H1 (cell line): ENCODE results near the gene JAKMIP1. TPM values are rescaled to one million over a fixed set of nuclear protein-coding genes. Genes with fewer than 3 reads are reported as not detected.

Experiments
- CTCF ChIA-PET: fragments of 300-600 bp; sonication (Branson Sonifier 250); formaldehyde crosslinking; loops from one replicate; lab custom pipeline; 2021; ENCODE audit not compliant: partially characterized antibody; lab: Charles Lee
- POLR2A ChIA-PET: fragments of 300-600 bp; sonication (Branson Sonifier 250); formaldehyde crosslinking; loops from one replicate; lab custom pipeline; 2021; ENCODE audit warnings: inconsistent platforms; ENCODE audit not compliant: partially characterized antibody; lab: Charles Lee
- DNase-seq, 2 experiments: peaks; one replicate each; pipeline versions ENCODE4 v3.0.0 to v3.0.0-alpha.2; 2010 to 2022; ENCODE audit warnings: low spot score in 2 of 2, low read depth in 1 of 2, mixed read lengths in 1 of 2
- FAIRE-seq: peaks from 2 replicates; lab custom pipeline; 2011; peaks lifted over from hg19 to GRCh38; lab: Jason Lieb, UNC
- H2AFZ ChIP-seq: 2 replicates; pipeline ENCODE4 v1.8.1; 2012; ENCODE audit warnings: low read length, inconsistent platforms
- H2AK5ac ChIP-seq: 2 replicates; pipeline ENCODE4 v1.6.1; 2013; ENCODE audit warnings: low read depth, low read length
- H2BK120ac ChIP-seq: replicated peaks from 2 replicates; pipeline ENCODE3; 2013; ENCODE audit warnings: low read depth, low read length, inconsistent platforms
- H2BK12ac ChIP-seq: 2 replicates; pipeline ENCODE4 v1.6.1; 2013; ENCODE audit warnings: low read depth, low read length
- H2BK15ac ChIP-seq: 2 replicates; pipeline ENCODE4 v1.6.1; 2013; ENCODE audit warnings: low read length
- H2BK20ac ChIP-seq: 2 replicates; pipeline ENCODE4 v1.6.1; 2013; ENCODE audit warnings: low read length
- H2BK5ac ChIP-seq: 2 replicates; pipeline ENCODE4 v1.6.1; 2013; ENCODE audit warnings: low read depth, low read length
- H3K14ac ChIP-seq: 2 replicates; pipeline ENCODE4 v1.6.1; 2013; ENCODE audit warnings: inconsistent platforms; ENCODE audit not compliant: insufficient read length
- H3K18ac ChIP-seq: 2 replicates; pipeline ENCODE4 v1.6.1; 2013; ENCODE audit warnings: low read length; ENCODE audit errors: extremely low read depth
- H3K23ac ChIP-seq: 2 replicates; pipeline ENCODE4 v1.6.1; 2013; ENCODE audit warnings: inconsistent platforms; ENCODE audit not compliant: insufficient read length
- H3K23me2 ChIP-seq: 2 replicates; pipeline ENCODE4 v1.6.1; 2013; ENCODE audit warnings: low read depth, low read length
- H3K27ac ChIP-seq: 2 replicates; pipeline ENCODE4 v1.6.1; 2011; ENCODE audit warnings: low read depth, low read length, inconsistent platforms
- H3K27me3 ChIP-seq, 4 experiments: replicated peaks in 1 of 4; 1 replicate in 1 of 4; 2 replicates in 3 of 4; pipeline versions ENCODE4 v1.6.1 to v1.8.1; 2011 to 2013; ENCODE audit warnings: low read length in 3 of 4, mild to moderate bottlenecking in 3 of 4, inconsistent platforms in 2 of 4, mixed read lengths in 2 of 4, moderate library complexity in 1 of 4; ENCODE audit not compliant: control insufficient read depth in 3 of 4, insufficient read depth in 3 of 4; ENCODE audit errors: extremely low read depth in 1 of 4
- H3K36me3 ChIP-seq, 4 experiments: 2 replicates each; pipeline versions ENCODE4 v1.6.1 to v1.8.1; 2011 to 2013; ENCODE audit warnings: mild to moderate bottlenecking in 4 of 4, low read length in 3 of 4, moderate library complexity in 2 of 4, control low read depth in 1 of 4, inconsistent platforms in 1 of 4; ENCODE audit not compliant: insufficient read depth in 4 of 4, control insufficient read depth in 2 of 4
- H3K4ac ChIP-seq: replicated peaks from 2 replicates; pipeline ENCODE3; 2013; ENCODE audit warnings: low read length, low read depth, mixed read lengths, inconsistent platforms; ENCODE audit not compliant: insufficient read length
- H3K4me1 ChIP-seq, 4 experiments: replicated peaks in 1 of 4; 1 replicate in 1 of 4; 2 replicates in 3 of 4; pipeline versions ENCODE4 v1.6.1 to v1.8.1; 2011 to 2013; ENCODE audit warnings: low read length in 3 of 4, inconsistent platforms in 2 of 4, mixed read lengths in 1 of 4; ENCODE audit not compliant: insufficient read depth in 4 of 4, control insufficient read depth in 3 of 4
- H3K4me2 ChIP-seq, 2 experiments: 2 replicates each; pipeline versions ENCODE4 v1.6.1 to v1.8.1; 2011 to 2013; ENCODE audit warnings: low read depth in 2 of 2, low read length in 2 of 2, control low read depth in 1 of 2, inconsistent platforms in 1 of 2, mild to moderate bottlenecking in 1 of 2; ENCODE audit not compliant: insufficient read depth in 1 of 2
- H3K4me3 ChIP-seq, 4 experiments: fragments of 200-600, 300-600 bp in 1 of 4; sonication (generic), shearing (Covaris generic), sonication (Bioruptor Twin) in 1 of 4; 2 replicates each; pipeline versions ENCODE4 v1.5.1 to v1.8.1; 2011 to 2016; ENCODE audit warnings: low read length in 4 of 4, low read depth in 3 of 4, control low read depth in 2 of 4, inconsistent platforms in 2 of 4, mild to moderate bottlenecking in 2 of 4, mixed read lengths in 1 of 4, moderate library complexity in 1 of 4; ENCODE audit not compliant: insufficient read depth in 2 of 4; ENCODE audit errors: extremely low read depth in 1 of 4
- H3K56ac ChIP-seq: replicated peaks from 2 replicates; pipeline ENCODE3; 2013; ENCODE audit warnings: low read depth, mild to moderate bottlenecking, mixed read lengths, low read length, inconsistent platforms; ENCODE audit not compliant: insufficient read length
- H3K79me1 ChIP-seq: 2 replicates; pipeline ENCODE4 v1.6.1; 2013; ENCODE audit warnings: low read depth, low read length, control low read depth
- H3K79me2 ChIP-seq, 2 experiments: 2 replicates each; pipeline versions ENCODE4 v1.6.1 to v1.8.1; 2012 to 2013; ENCODE audit warnings: low read length in 2 of 2, mild to moderate bottlenecking in 2 of 2, inconsistent platforms in 1 of 2; ENCODE audit not compliant: insufficient read depth in 2 of 2, control insufficient read depth in 1 of 2
- H3K9ac ChIP-seq, 4 experiments: replicated peaks in 1 of 4; 1 replicate in 1 of 4; 2 replicates in 3 of 4; pipeline versions ENCODE4 v1.6.1 to v1.8.1; 2011 to 2013; ENCODE audit warnings: low read depth in 3 of 4, low read length in 3 of 4, control low read depth in 2 of 4, mild to moderate bottlenecking in 2 of 4, moderate library complexity in 2 of 4, inconsistent platforms in 1 of 4; ENCODE audit errors: extremely low read depth in 1 of 4
- H3K9me3 ChIP-seq, 2 experiments: 2 replicates each; pipeline versions ENCODE4 v1.6.1 to v1.8.1; 2012 to 2013; ENCODE audit warnings: mild to moderate bottlenecking in 2 of 2, moderate library complexity in 2 of 2, control low read depth in 1 of 2, inconsistent platforms in 1 of 2, low read depth in 1 of 2, low read length in 1 of 2, mixed read lengths in 1 of 2; ENCODE audit not compliant: insufficient read depth in 2 of 2
- H4K20me1 ChIP-seq, 2 experiments: replicated peaks in 1 of 2; 2 replicates each; pipeline versions ENCODE3 to v1.8.1; 2011 to 2013; ENCODE audit warnings: inconsistent platforms in 2 of 2, low read length in 2 of 2, mild to moderate bottlenecking in 1 of 2; ENCODE audit not compliant: insufficient read depth in 2 of 2, control insufficient read depth in 1 of 2
- H4K5ac ChIP-seq: 2 replicates; pipeline ENCODE4 v1.6.1; 2013; ENCODE audit warnings: low read length, low read depth, mixed read lengths, inconsistent platforms; ENCODE audit not compliant: insufficient read length
- H4K8ac ChIP-seq: 2 replicates; pipeline ENCODE4 v1.8.0; 2013; ENCODE audit warnings: mild to moderate bottlenecking, moderate library complexity, low read length, inconsistent platforms; ENCODE audit not compliant: insufficient read depth; ENCODE audit errors: extremely low read depth
- H4K91ac ChIP-seq: replicated peaks from 2 replicates; pipeline ENCODE3; 2013; ENCODE audit warnings: low read length, mixed read lengths, inconsistent platforms; ENCODE audit not compliant: insufficient read length
- BACH1 ChIP-seq: IDR thresholded peaks from 2 replicates; pipeline ENCODE4 v1.6.1; 2012; ENCODE audit warnings: low read length, improper control_type of control experiment
- CEBPB ChIP-seq: IDR thresholded peaks from 2 replicates; pipeline ENCODE4 v1.6.1; 2012; ENCODE audit warnings: low read depth, low read length
- CHD2 ChIP-seq: IDR thresholded peaks from 2 replicates; pipeline ENCODE4 v1.6.1; 2012; ENCODE audit warnings: low read length, improper control_type of control experiment
- EGR1 ChIP-seq: IDR thresholded peaks from 2 replicates; pipeline ENCODE4 v1.6.1; 2011; ENCODE audit warnings: low read depth, low read length, borderline replicate concordance
- KDM1A ChIP-seq: fragments of 200-600, 300-600 bp; sonication (generic); IDR thresholded peaks from 2 replicates; pipeline ENCODE4 v1.7.1; 2016; ENCODE audit warnings: mild to moderate bottlenecking, low read length, borderline replicate concordance
- POLR2AphosphoS5 ChIP-seq: IDR thresholded peaks from 2 replicates; pipeline ENCODE4 v1.6.1; 2011; ENCODE audit warnings: low read depth, low read length
- RBBP5 ChIP-seq: IDR thresholded peaks from 2 replicates; pipeline ENCODE4 v1.7.1; 2012; ENCODE audit warnings: low read depth, mild to moderate bottlenecking, inconsistent platforms, low read length, moderate library complexity, borderline replicate concordance
- RNF2 ChIP-seq: fragments of 200-900, 300-1000 bp; sonication (generic); IDR thresholded peaks from 2 replicates; pipeline ENCODE4 v1.7.1; 2016; ENCODE audit warnings: borderline replicate concordance, low read depth, mild to moderate bottlenecking, antibody characterized with exemption, low read length; ENCODE audit not compliant: poor library complexity, severe bottlenecking; ENCODE audit errors: missing control alignments
- SAP30 ChIP-seq: fragments of 300-600 bp; sonication (generic); IDR thresholded peaks from 2 replicates; pipeline ENCODE4 v1.7.1; 2012; ENCODE audit warnings: low read length, moderate library complexity, mild to moderate bottlenecking, inconsistent platforms; ENCODE audit not compliant: insufficient read depth, insufficient replicate concordance
- WGBS, 2 experiments: shearing (Covaris generic) in 1 of 2; methylation state at CpG; one replicate each; pipeline versions ENCODE4 v1.1.6 to v1.1.7; 2013 to 2015; ENCODE audit warnings: low lambda C conversion rate in 2 of 2, mixed read lengths in 2 of 2, inconsistent platforms in 1 of 2, low coverage in 1 of 2, missing lambda C conversion rate in 1 of 2; ENCODE audit not compliant: insufficient replicate concordance in 2 of 2, insufficient coverage in 1 of 2, insufficient read length in 1 of 2; ENCODE audit errors: extremely low coverage in 1 of 2, missing lambda C conversion rate in 1 of 2; 5-methylcytosine and 5-hydroxymethylcytosine counted together
- polyA plus RNA-seq, 7 experiments: library from polyadenylated mRNA; depleted of rRNA in 3 of 7; stranded (reverse) in 5 of 7; unstranded in 2 of 7; fragments of >200 nt in 5 of 7; fragments of 200-250 nt in 2 of 7; gene quantifications; 1 replicate in 5 of 7; 2 replicates in 1 of 7; 4 replicates in 1 of 7; pipeline versions ENCODE4 v1.2.1 to v1.2.3, GENCODE V29; 2011 to 2013; ENCODE audit warnings: missing spikeins in 2 of 7, mixed read lengths in 2 of 7
- total RNA-seq: library from RNA; stranded (reverse); fragmentation: NEBNext Ultra II Directional; extraction: Animal tissue kit (Norgen Biotek cat#: 25700); gene quantifications from 2 replicates; pipeline ENCODE4 v1.2.1, GENCODE V29; 2021
- TF ChIP-seq, protein P1 (sequence below): IDR thresholded peaks from 2 replicates; pipeline ENCODE4 v1.6.1; 2011; ENCODE audit warnings: low read length, improper control_type of control experiment
- TF ChIP-seq, protein P2 (sequence below): IDR thresholded peaks from 2 replicates; pipeline ENCODE4 v1.6.1; 2012; ENCODE audit warnings: low read length, inconsistent platforms

JAKMIP1 gene
- total and polyA plus RNA-seq, 2 of the 8 experiments (the other 6 are each of a cell fraction or from before 2014, with no cell fraction given), result 2.5 to 4.4 TPM

DNA sequence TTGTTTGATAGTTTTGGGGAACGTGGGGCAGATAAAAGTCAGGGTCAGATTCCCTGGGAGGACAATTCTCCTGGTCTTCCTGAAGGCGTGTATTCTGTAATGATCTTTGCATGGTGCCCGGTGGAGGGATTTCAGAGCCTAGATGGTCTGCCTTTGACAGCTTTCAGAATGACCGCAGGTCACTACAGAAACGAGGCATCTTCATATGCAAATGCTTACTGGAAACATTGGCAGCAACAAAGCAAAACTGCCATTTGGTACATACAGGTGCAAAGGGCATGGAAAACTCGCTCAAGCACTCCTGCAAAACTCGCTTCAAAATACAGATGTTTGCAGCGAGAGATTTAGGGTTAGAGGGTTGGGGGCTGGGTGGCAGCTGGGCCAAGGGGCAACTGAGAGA is 190.9 kb downstream of the JAKMIP1 start:
- Histone ChIP-seq H3K4me2 (no peak overlapping the region), H3K79me1 (no peaks in the 10 kb centered on the region), H3K4ac (no peak overlapping the region), H2BK20ac (no peak overlapping the region), H3K4me3 (no peak overlapping the region), H2BK15ac (no peak overlapping the region), H3K9me3 (no peaks in the 10 kb centered on the region), H3K56ac (no peak overlapping the region), H2BK120ac (no peak overlapping the region), H4K20me1 (peaks cover 0 to 4% of the 10 kb centered on the region in 2 experiments), H3K27ac (no peak overlapping the region), H3K27me3 (peaks cover 0 to 22% (median 17%) of the 10 kb centered on the region in 4 experiments; a peak in 6 of 7 replicates), H3K18ac (no peak overlapping the region), H3K4me1 (no peaks in the 10 kb centered on the region; a peak in 1 of 7 replicates), H4K91ac (no peak overlapping the region), H4K8ac (no peak overlapping the region), H3K79me2 (no peaks in the 10 kb centered on the region), H3K23ac (no peak overlapping the region), H3K36me3 (no peaks in the 10 kb centered on the region), H2BK5ac (no peak overlapping the region), H4K5ac (no peak overlapping the region), H2BK12ac (no peak overlapping the region), H3K9ac (no peak overlapping the region), H2AFZ (no peak overlapping the region), H3K14ac (no peak overlapping the region), H3K23me2 (peaks cover 3% of the 10 kb centered on the region; the same call in 1 of the 2 replicates), H2AK5ac (no peak overlapping the region)
- 61% methylated on average over 8 of the region's 8 CpGs; no CpG with 5 or more reads in 1 of the 2 experiments for WGBS, 2 experiments
- FAIRE-seq, result no peak
- CTCF ChIA-PET, result interaction anchor here (0.7 to 5.9 kb wide), 12 partner anchors 11 to 323 kb away, joined by 3 to 62 read pairs (median 6); partner anchors contain the start of gene C4orf50
- POLR2A ChIA-PET, result interaction anchor here (1.3 kb wide), 1 partner anchor 51 kb away, joined by 3 read pairs; no protein-coding TSS in a partner anchor
- DNase-seq, result no peak
- TF ChIP-seq CHD2 (no peak), RNF2 (no peak), RBBP5 (no peak), SAP30 (no peak), BACH1 (no peak), CEBPB (no peak), EGR1 (no peak), KDM1A (no peak), POLR2AphosphoS5 (no peak)
- TF ChIP-seq, protein P1, sequence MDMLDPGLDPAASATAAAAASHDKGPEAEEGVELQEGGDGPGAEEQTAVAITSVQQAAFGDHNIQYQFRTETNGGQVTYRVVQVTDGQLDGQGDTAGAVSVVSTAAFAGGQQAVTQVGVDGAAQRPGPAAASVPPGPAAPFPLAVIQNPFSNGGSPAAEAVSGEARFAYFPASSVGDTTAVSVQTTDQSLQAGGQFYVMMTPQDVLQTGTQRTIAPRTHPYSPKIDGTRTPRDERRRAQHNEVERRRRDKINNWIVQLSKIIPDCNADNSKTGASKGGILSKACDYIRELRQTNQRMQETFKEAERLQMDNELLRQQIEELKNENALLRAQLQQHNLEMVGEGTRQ, result no peak
- TF ChIP-seq, protein P2, sequence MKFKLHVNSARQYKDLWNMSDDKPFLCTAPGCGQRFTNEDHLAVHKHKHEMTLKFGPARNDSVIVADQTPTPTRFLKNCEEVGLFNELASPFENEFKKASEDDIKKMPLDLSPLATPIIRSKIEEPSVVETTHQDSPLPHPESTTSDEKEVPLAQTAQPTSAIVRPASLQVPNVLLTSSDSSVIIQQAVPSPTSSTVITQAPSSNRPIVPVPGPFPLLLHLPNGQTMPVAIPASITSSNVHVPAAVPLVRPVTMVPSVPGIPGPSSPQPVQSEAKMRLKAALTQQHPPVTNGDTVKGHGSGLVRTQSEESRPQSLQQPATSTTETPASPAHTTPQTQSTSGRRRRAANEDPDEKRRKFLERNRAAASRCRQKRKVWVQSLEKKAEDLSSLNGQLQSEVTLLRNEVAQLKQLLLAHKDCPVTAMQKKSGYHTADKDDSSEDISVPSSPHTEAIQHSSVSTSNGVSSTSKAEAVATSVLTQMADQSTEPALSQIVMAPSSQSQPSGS, result no peak
